Activated CD8-positive, alpha-beta T cell treated with anti-CD3 and anti-CD28 coated beads for 36 hours (primary cell): ENCODE data around the gene TREML1. TPM values are rescaled to one million over a fixed set of nuclear protein-coding genes. Genes with fewer than 3 reads are reported as not detected.

Experiments
- ATAC-seq: fragments of 200-7000 bp; cut with Tn5 transposase; one replicate; pipeline ENCODE4 v1.10.0; 2021; ENCODE audit warnings: mild to moderate bottlenecking, moderate library complexity
- CTCF ChIA-PET: fragments of 350-600 bp; sonication (Branson Sonifier 250); formaldehyde crosslinking; loops from one replicate; lab custom pipeline; 2021; ENCODE audit warnings: antibody characterized with exemption; lab: Charles Lee
- POLR2A ChIA-PET: fragments of 350-600 bp; sonication (Branson Sonifier 250); formaldehyde crosslinking; loops from one replicate; lab custom pipeline; 2021; ENCODE audit warnings: antibody characterized with exemption; lab: Charles Lee
- DNase-seq: peaks from one replicate; pipeline ENCODE4 v3.0.0-alpha.2; 2020
- H3K27ac Mint-ChIP-seq: one replicate; pipeline ENCODE4 v1.8.0; 2021; ENCODE audit warnings: mild to moderate bottlenecking, mixed read lengths
- H3K27me3 Mint-ChIP-seq: one replicate; pipeline ENCODE4 v1.8.0; 2021; ENCODE audit warnings: mixed read lengths
- H3K36me3 Mint-ChIP-seq: one replicate; pipeline ENCODE4 v1.8.0; 2021; ENCODE audit warnings: low read depth, mixed read lengths
- H3K4me1 Mint-ChIP-seq: one replicate; pipeline ENCODE4 v1.8.0; 2021; ENCODE audit warnings: low read depth, mixed read lengths
- H3K4me3 Mint-ChIP-seq: one replicate; pipeline ENCODE4 v1.8.0; 2021; ENCODE audit warnings: mild to moderate bottlenecking, moderate library complexity, mixed read lengths
- H3K9me3 Mint-ChIP-seq: one replicate; pipeline ENCODE4 v1.8.0; 2021; ENCODE audit warnings: mixed read lengths
- CTCF ChIP-seq: fragments of 200-600 bp; IDR thresholded peaks from one replicate; pipeline ENCODE4 v1.8.0; 2022; ENCODE audit warnings: antibody characterized with exemption, mild to moderate bottlenecking
- intact Hi-C: fragments of 100-400 bp; cut with micrococcal nuclease; formaldehyde crosslinking; loops from one replicate; pipeline ENCODE4 v1.10.0; 2022
- total RNA-seq, 2 experiments: library from RNA; stranded (reverse); gene quantifications; one replicate each; pipeline ENCODE4 v1.2.3, GENCODE V29; 2021

Gene TREML1
- total RNA-seq, 2 experiments from 2014 or later, result not detected

- POLR2A ChIA-PET, result no interaction called here
- ATAC-seq, result no peak
- intact Hi-C loops, result no loop called here
- TF ChIP-seq CTCF, result no peak
- Mint-ChIP-seq H3K36me3 (peaks cover 46% of the 10 kb centered on the region), H3K27me3 (no peaks in the 10 kb centered on the region), H3K9me3 (no peaks in the 10 kb centered on the region), H3K4me3 (no peak overlapping the region), H3K4me1 (peaks cover 7% of the 10 kb centered on the region), H3K27ac (no peak overlapping the region)
- CTCF ChIA-PET, result interaction anchor here (1.0 kb wide), 1 partner anchor 44 kb away, joined by 4 read pairs; no protein-coding TSS in a partner anchor
- no peak for DNase-seq
Measured at GRCh38 chr6:41100871-41101287, 53.3 kb downstream of the TREML1 start.

Other genes with a start within 250 kb of the TREML1 start
- 1 to 10 TPM; 2.3 to 2.6 TPM for gene UNC5CL, start 115.1 kb downstream of the TREML1 start, total RNA-seq
- gene TSPO2, start 111.9 kb downstream of the TREML1 start, total RNA-seq, result not detected
- gene APOBEC2, start 101.1 kb downstream of the TREML1 start, total RNA-seq, result not detected
- gene OARD1, start 82.0 kb downstream of the TREML1 start, total RNA-seq, result 10 to 100 TPM; 45.8 to 48.4 TPM
- 10 to 100 TPM; 30.7 to 31.1 TPM for gene NFYA, start 81.4 kb downstream of the TREML1 start, total RNA-seq
- not detected for gene TREM2, start 8.8 kb upstream of the TREML1 start, total RNA-seq
- 1 to 10 TPM; 6.9 to 8.2 TPM for gene TREML2, start 46.8 kb upstream of the TREML1 start, total RNA-seq
- not detected for gene TREML4, start 74.0 kb upstream of the TREML1 start, total RNA-seq
- gene TREM1, start 132.3 kb upstream of the TREML1 start, total RNA-seq, result not detected
- gene NCR2, start 181.3 kb upstream of the TREML1 start, total RNA-seq, result under 1 TPM; 0.56 to 0.68 TPM